Testis (tissue), 2 donors: Measurements from ENCODE around the gene RBM39.

ENCODE experiments used
- CTCF ChIP-seq, 3 experiments: fragments of 450-650 bp in 2 of 3; fragments of 200-600 bp in 1 of 3; sonication (generic) in 1 of 3; IDR thresholded peaks; one replicate each; pipeline ENCODE4 v1.5.1; 2016 to 2019; ENCODE audit warnings: antibody characterized with exemption in 3 of 3, mild to moderate bottlenecking in 2 of 3, moderate library complexity in 1 of 3
- POLR2A ChIP-seq: fragments of 450-650 bp; IDR thresholded peaks from one replicate; pipeline ENCODE4 v1.6.1; 2017; ENCODE audit warnings: antibody characterized with exemption, mild to moderate bottlenecking, moderate library complexity

GRCh38 chr20:35695978-35696377 is 46.1 kb downstream of the RBM39 start:
- no peak for TF ChIP-seq CTCF (IDR thresholded peaks at IDR 0.05)
- no peak for TF ChIP-seq POLR2A
